Measurements from ENCODE around the gene CD9. TPM values are rescaled to one million over a fixed set of nuclear protein-coding genes. Genes with fewer than 3 reads are reported as not detected.

Gene CD9
- total and polyA plus RNA-seq, 2 donors (not counting 3 experiments of a cell fraction or from before 2014, with no cell fraction given) = 379 to 1,225 TPM

- H3K4me3 ChIP-seq (replicated peaks in 1 of 3; ENCODE audit: insufficient read depth in 1 of 3, low read depth in 1 of 3, low read length in 3 of 3) = no peak overlapping the region
- BruUV-seq (replicated peaks) = no TSS peak
- H3K4me2 ChIP-seq (ENCODE audit: insufficient read depth, low read length) = no peak overlapping the region
- H4K20me1 ChIP-seq (replicated peaks; ENCODE audit: control insufficient read depth, extremely low read depth, insufficient read depth, low read length) = no peaks in the 10 kb centered on the region
- peaks cover 9% of the 10 kb centered on the region for H3K4me1 ChIP-seq (ENCODE audit: control insufficient read depth, extremely low read depth, insufficient read depth, low read length)
- no peak overlapping the region for H2AFZ ChIP-seq (ENCODE audit: low read depth, low read length)
- FAIRE-seq (no peak), DNase-seq (ENCODE audit: low read depth, low spot score) (no peak)
- dilution Hi-C loops (cut with MboI; ENCODE audit: extremely low pct_ligation_motif_present, low sequenced_read_pairs) (no loop called here), intact Hi-C loops (cut with micrococcal nuclease) (no loop called here)
- ChIA-PET CTCF (interaction anchor here (1.0 to 1.5 kb wide), 3 partner anchors 8 to 14 kb away, joined by 3 read pairs; no protein-coding TSS in a partner anchor), POLR2A (no interaction called here)
- H3K9me3 ChIP-seq (replicated peaks; ENCODE audit: control insufficient read depth, insufficient read depth, low read length) = no peaks in the 10 kb centered on the region
- no peaks in the 10 kb centered on the region for H3K79me2 ChIP-seq (ENCODE audit: control insufficient read depth, insufficient read depth, low read length)
- TF ChIP-seq FOS (IDR thresholded peaks at IDR 0.05; ENCODE audit: borderline replicate concordance, insufficient read depth, low read length) = no peak
- H3K9ac ChIP-seq (replicated peaks; ENCODE audit: extremely low read depth, insufficient read depth, low read length) = no peak overlapping the region
- H3K27ac ChIP-seq (ENCODE audit: insufficient read depth, low read depth, low read length) = no peak overlapping the region
- H3K36me3 ChIP-seq (ENCODE audit: control insufficient read depth in 2 of 2, extremely low read depth in 1 of 2, insufficient read depth in 2 of 2, low read length in 2 of 2) = no peaks in the 10 kb centered on the region
- peaks cover 0 to 2% of the 10 kb centered on the region in 2 experiments for H3K27me3 ChIP-seq (ENCODE audit: control insufficient read depth in 2 of 2, insufficient read depth in 2 of 2, low read length in 2 of 2)
- H3K9me1 ChIP-seq (replicated peaks; ENCODE audit: control insufficient read depth, extremely low read depth, insufficient read depth, low read length) = no peaks in the 10 kb centered on the region
These were observed 64.8 kb downstream of the CD9 start for GRCh38 chr12:6265038-6265405.

GRCh38 chr12:6266541-6266966, 66.4 kb downstream of the CD9 start:
- Histone ChIP-seq H3K27me3 (ENCODE audit: control insufficient read depth in 2 of 2, insufficient read depth in 2 of 2, low read length in 2 of 2) (no peaks in the 10 kb centered on the region), H3K9me1 (replicated peaks; ENCODE audit: control insufficient read depth, extremely low read depth, insufficient read depth, low read length) (no peaks in the 10 kb centered on the region), H3K4me2 (ENCODE audit: insufficient read depth, low read length) (no peak overlapping the region), H3K36me3 (ENCODE audit: control insufficient read depth in 2 of 2, extremely low read depth in 1 of 2, insufficient read depth in 2 of 2, low read length in 2 of 2) (no peaks in the 10 kb centered on the region), H3K9ac (replicated peaks; ENCODE audit: extremely low read depth, insufficient read depth, low read length) (no peak overlapping the region), H3K27ac (ENCODE audit: insufficient read depth, low read depth, low read length) (no peak overlapping the region), H2AFZ (ENCODE audit: low read depth, low read length) (no peak overlapping the region), H3K9me3 (replicated peaks; ENCODE audit: control insufficient read depth, insufficient read depth, low read length) (no peaks in the 10 kb centered on the region), H4K20me1 (replicated peaks; ENCODE audit: control insufficient read depth, extremely low read depth, insufficient read depth, low read length) (no peaks in the 10 kb centered on the region), H3K4me1 (ENCODE audit: control insufficient read depth, extremely low read depth, insufficient read depth, low read length) (peaks cover 9% of the 10 kb centered on the region), H3K79me2 (ENCODE audit: control insufficient read depth, insufficient read depth, low read length) (no peaks in the 10 kb centered on the region), H3K4me3 (replicated peaks in 1 of 3; ENCODE audit: insufficient read depth in 1 of 3, low read depth in 1 of 3, low read length in 3 of 3) (no peak overlapping the region)
- POLR2A ChIA-PET = no interaction called here
- no peak for FAIRE-seq
- no peak for TF ChIP-seq MYC (IDR thresholded peaks at IDR 0.05; ENCODE audit: low read depth, low read length)
- no peak for TF ChIP-seq JUN (IDR thresholded peaks at IDR 0.05; ENCODE audit: borderline replicate concordance, insufficient read depth, insufficient read length, low read depth)
- TF ChIP-seq MAX (IDR thresholded peaks at IDR 0.05; ENCODE audit: insufficient read depth, insufficient read length) = no peak
- TF ChIP-seq FOS (IDR thresholded peaks at IDR 0.05; ENCODE audit: borderline replicate concordance, insufficient read depth, low read length) = no peak
- TF ChIP-seq GATA2 (IDR thresholded peaks at IDR 0.05; ENCODE audit: insufficient read depth, insufficient read length, low read depth, low read length) = no peak
- no peak for TF ChIP-seq POLR2AphosphoS5 (IDR thresholded peaks at IDR 0.05; ENCODE audit: insufficient read depth, low read depth, low read length)
- TF ChIP-seq CTCF (IDR thresholded peaks at IDR 0.05; ENCODE audit: extremely low read depth in 1 of 2, insufficient read depth in 1 of 2, low read depth in 1 of 2, low read length in 2 of 2) = no peak
- TF ChIP-seq EZH2 (IDR thresholded peaks at IDR 0.05; ENCODE audit: borderline replicate concordance, low read depth, low read length, severe bottlenecking) = no peak
- no peak for TF ChIP-seq POLR2A (IDR thresholded peaks at IDR 0.05; ENCODE audit: low read depth, low read length)
- intact Hi-C loops (cut with micrococcal nuclease) (no loop called here), dilution Hi-C loops (cut with MboI; ENCODE audit: extremely low pct_ligation_motif_present, low sequenced_read_pairs) (no loop called here)
- no peak for DNase-seq (ENCODE audit: low read depth, low spot score)
- BruUV-seq (replicated peaks) = no TSS peak
- CTCF ChIA-PET = interaction anchor here (0.7 to 1.6 kb wide), 2 partner anchors 14 to 66 kb away, joined by 3 to 4 read pairs; no protein-coding TSS in a partner anchor
